ENCODE measurements around the gene CFAP77. TPM values are rescaled to one million over a fixed set of nuclear protein-coding genes. Genes with fewer than 3 reads are reported as not detected.

CFAP77 gene
- polyA plus RNA-seq, 3 donors: not detected

DNA sequence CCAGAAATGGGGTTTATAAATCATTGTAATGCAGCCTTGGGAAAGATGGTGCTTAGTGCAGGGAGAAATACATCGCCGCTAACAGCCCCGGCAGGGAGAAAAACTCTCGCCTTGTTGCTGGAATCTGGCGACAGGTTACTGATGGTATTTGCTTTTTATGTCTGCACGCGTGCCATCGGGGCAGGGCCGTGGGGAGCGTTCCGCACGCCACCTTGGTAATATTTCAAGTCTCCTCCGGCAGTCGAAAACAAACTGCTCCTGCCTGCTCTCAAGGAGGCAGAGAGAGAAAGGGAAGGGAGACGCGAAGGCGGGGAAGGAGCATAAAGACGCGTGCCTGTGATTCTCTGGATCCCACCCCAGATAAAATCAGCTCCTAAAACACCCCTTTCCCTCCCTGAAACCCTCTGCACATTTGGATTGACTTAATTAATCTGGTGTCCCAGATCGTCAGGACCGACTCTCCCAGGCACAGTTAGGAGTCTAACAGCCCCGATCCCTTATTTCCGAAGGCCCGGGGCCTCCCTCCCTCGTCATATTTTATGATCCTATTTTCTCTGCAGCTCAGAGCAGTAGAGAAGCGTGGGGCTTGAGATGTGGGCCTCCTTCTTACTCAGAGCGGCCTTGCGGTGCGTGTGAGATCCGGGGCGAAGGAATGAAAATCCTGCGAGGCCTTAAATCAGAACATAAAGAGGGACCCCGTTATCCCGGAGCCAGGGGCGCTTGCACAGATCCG lies 47.7 kb downstream of the CFAP77 start:
- H3K9me3 Mint-ChIP-seq: no peaks in the 10 kb centered on the region
- Histone ChIP-seq H2AFZ (ENCODE audit: insufficient read depth, low read depth, low read length, poor library complexity, severe bottlenecking) (no peak overlapping the region), H3K36me3 (replicated peaks in 1 of 2; ENCODE audit: control insufficient read depth in 1 of 2, insufficient read depth in 2 of 2, low read length in 2 of 2) (no peaks in the 10 kb centered on the region), H3K9ac (ENCODE audit: insufficient read depth, low read length, poor library complexity, severe bottlenecking) (no peak overlapping the region), H3K27me3 (ENCODE audit: control insufficient read depth in 2 of 2, insufficient read depth in 2 of 2, low read length in 2 of 2) (no peaks in the 10 kb centered on the region), H4K20me1 (ENCODE audit: insufficient read depth, low read length) (no peaks in the 10 kb centered on the region), H3K79me2 (ENCODE audit: insufficient read depth, low read length) (no peaks in the 10 kb centered on the region), H3K27ac (ENCODE audit: low read depth in 1 of 2, low read length in 2 of 2) (no peak overlapping the region), H3K4me1 (ENCODE audit: control insufficient read depth in 1 of 2, insufficient read depth in 2 of 2, low read length in 2 of 2) (no peaks in the 10 kb centered on the region), H3K4me2 (replicated peaks; ENCODE audit: extremely low read depth, low read length, poor library complexity, severe bottlenecking) (no peak overlapping the region), H3K4me3 (replicated peaks in 1 of 3; ENCODE audit: low read depth in 2 of 3, low read length in 3 of 3) (no peak overlapping the region), H3K9me3 (replicated peaks in 1 of 2; ENCODE audit: control insufficient read depth in 1 of 2, insufficient read depth in 1 of 2, low read length in 2 of 2) (no peaks in the 10 kb centered on the region)
- 81% methylated on average over 21 of the region's 36 CpGs for WGBS (ENCODE audit: insufficient coverage)
- no peaks in the 10 kb centered on the region for H3K36me3 Mint-ChIP-seq
- no peak overlapping the region for H3K27ac Mint-ChIP-seq
- no peak for DNase-seq
- TF ChIP-seq, protein P1, sequence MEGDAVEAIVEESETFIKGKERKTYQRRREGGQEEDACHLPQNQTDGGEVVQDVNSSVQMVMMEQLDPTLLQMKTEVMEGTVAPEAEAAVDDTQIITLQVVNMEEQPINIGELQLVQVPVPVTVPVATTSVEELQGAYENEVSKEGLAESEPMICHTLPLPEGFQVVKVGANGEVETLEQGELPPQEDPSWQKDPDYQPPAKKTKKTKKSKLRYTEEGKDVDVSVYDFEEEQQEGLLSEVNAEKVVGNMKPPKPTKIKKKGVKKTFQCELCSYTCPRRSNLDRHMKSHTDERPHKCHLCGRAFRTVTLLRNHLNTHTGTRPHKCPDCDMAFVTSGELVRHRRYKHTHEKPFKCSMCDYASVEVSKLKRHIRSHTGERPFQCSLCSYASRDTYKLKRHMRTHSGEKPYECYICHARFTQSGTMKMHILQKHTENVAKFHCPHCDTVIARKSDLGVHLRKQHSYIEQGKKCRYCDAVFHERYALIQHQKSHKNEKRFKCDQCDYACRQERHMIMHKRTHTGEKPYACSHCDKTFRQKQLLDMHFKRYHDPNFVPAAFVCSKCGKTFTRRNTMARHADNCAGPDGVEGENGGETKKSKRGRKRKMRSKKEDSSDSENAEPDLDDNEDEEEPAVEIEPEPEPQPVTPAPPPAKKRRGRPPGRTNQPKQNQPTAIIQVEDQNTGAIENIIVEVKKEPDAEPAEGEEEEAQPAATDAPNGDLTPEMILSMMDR (IDR thresholded peaks at IDR 0.05): no peak
- H3K27me3 Mint-ChIP-seq (ENCODE audit: low read depth in 3 of 3): peaks cover 2 to 8% (median 7%) of the 10 kb centered on the region in 3 donors
- intact Hi-C loops (cut with micrococcal nuclease): no loop called here
- H3K4me1 Mint-ChIP-seq: no peaks in the 10 kb centered on the region
- H3K4me3 Mint-ChIP-seq: no peak overlapping the region

DNA sequence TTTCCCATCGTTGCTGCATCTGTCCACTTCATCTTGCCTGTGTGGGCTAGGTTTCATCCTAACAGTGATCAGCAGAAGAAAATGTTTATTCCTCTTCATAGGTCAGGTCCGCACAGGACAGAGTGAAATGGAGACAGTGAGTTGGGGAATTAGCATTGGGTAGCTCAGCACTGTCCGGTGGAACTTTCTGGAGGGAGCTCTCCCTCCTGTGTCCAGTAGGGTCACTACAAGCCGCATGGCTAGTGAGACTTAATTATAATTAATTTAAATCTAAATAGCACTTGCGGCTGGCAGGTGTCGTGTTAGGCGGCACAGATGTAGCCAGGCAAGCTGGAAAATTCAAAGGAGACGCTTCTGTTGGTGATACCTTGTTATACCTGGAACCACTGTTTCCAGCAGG lies 48.4 kb downstream of the CFAP77 start:
- WGBS (ENCODE audit: insufficient coverage): 100% methylated on average over 1 of the region's 8 CpGs
- H3K4me1 ChIP-seq (ENCODE audit: control insufficient read depth in 1 of 2, insufficient read depth in 2 of 2, low read length in 2 of 2): no peaks in the 10 kb centered on the region
- no peak overlapping the region for H3K4me3 Mint-ChIP-seq
- H3K4me2 ChIP-seq (replicated peaks; ENCODE audit: extremely low read depth, low read length, poor library complexity, severe bottlenecking): no peak overlapping the region
- H3K9me3 ChIP-seq (replicated peaks in 1 of 2; ENCODE audit: control insufficient read depth in 1 of 2, insufficient read depth in 1 of 2, low read length in 2 of 2): no peaks in the 10 kb centered on the region
- intact Hi-C loops (cut with micrococcal nuclease): no loop called here
- H3K4me1 Mint-ChIP-seq: no peaks in the 10 kb centered on the region
- H4K20me1 ChIP-seq (ENCODE audit: insufficient read depth, low read length): no peaks in the 10 kb centered on the region
- H3K27me3 ChIP-seq (ENCODE audit: control insufficient read depth in 2 of 2, insufficient read depth in 2 of 2, low read length in 2 of 2): no peaks in the 10 kb centered on the region
- no peaks in the 10 kb centered on the region for H3K9me3 Mint-ChIP-seq
- H3K27ac ChIP-seq (ENCODE audit: low read depth in 1 of 2, low read length in 2 of 2): no peak overlapping the region
- H3K36me3 ChIP-seq (replicated peaks in 1 of 2; ENCODE audit: control insufficient read depth in 1 of 2, insufficient read depth in 2 of 2, low read length in 2 of 2): no peaks in the 10 kb centered on the region
- no peaks in the 10 kb centered on the region for H3K36me3 Mint-ChIP-seq
- no peak overlapping the region for H2AFZ ChIP-seq (ENCODE audit: insufficient read depth, low read depth, low read length, poor library complexity, severe bottlenecking)
- no peaks in the 10 kb centered on the region for H3K79me2 ChIP-seq (ENCODE audit: insufficient read depth, low read length)
- H3K4me3 ChIP-seq (replicated peaks in 1 of 3; ENCODE audit: low read depth in 2 of 3, low read length in 3 of 3): no peak overlapping the region
- DNase-seq: no peak
- no peak overlapping the region for H3K9ac ChIP-seq (ENCODE audit: insufficient read depth, low read length, poor library complexity, severe bottlenecking)
- TF ChIP-seq, protein P1 (IDR thresholded peaks at IDR 0.05): no peak
- peaks cover 4 to 8% (median 7%) of the 10 kb centered on the region in 3 donors for H3K27me3 Mint-ChIP-seq (ENCODE audit: low read depth in 3 of 3)
- H3K27ac Mint-ChIP-seq: no peak overlapping the region
